Panc1 (cell line): ENCODE results near the gene CASP10. TPM values are rescaled to one million over a fixed set of nuclear protein-coding genes. Genes with fewer than 3 reads are reported as not detected.

Source experiments
- ATAC-seq: fragments of 200-7000 bp; cut with Tn5 transposase; 2 replicates; pipeline ENCODE4 v1.9.1; 2020; ENCODE audit warnings: mild to moderate bottlenecking, moderate library complexity
- BruUV-seq: library from RNA; stranded (reverse); fragments of 400-500 nt; replicated peaks from 2 replicates; lab custom pipeline; 2021; lab: Mats Ljungman, UMichigan
- CTCF ChIA-PET: fragments of 300-600 bp; sonication (Branson Sonifier 250); formaldehyde crosslinking; loops from one replicate; lab custom pipeline; 2022; ENCODE audit warnings: antibody characterized with exemption; lab: Charles Lee
- POLR2A ChIA-PET: fragments of 300-600 bp; sonication (Branson Sonifier 250); formaldehyde crosslinking; loops from one replicate; lab custom pipeline; 2022; ENCODE audit warnings: antibody characterized with exemption; lab: Charles Lee
- DNase-seq: peaks from one replicate; pipeline ENCODE4 v3.0.0-alpha.2; 2010; ENCODE audit warnings: low read depth, low spot score
- H3K27ac ChIP-seq: 2 replicates; pipeline ENCODE4 v1.5.1; 2011; ENCODE audit warnings: mild to moderate bottlenecking, low read length, inconsistent platforms
- H3K27me3 ChIP-seq: fragments of 200-500 bp; sonication (Bioruptor generic); 2 replicates; pipeline ENCODE4 v1.6.0; 2014; ENCODE audit warnings: low read length, inconsistent platforms; ENCODE audit not compliant: control insufficient read depth, insufficient read depth
- H3K36me3 ChIP-seq: fragments of 200-500 bp; sonication (Bioruptor generic); 2 replicates; pipeline ENCODE4 v1.5.1; 2014; ENCODE audit warnings: inconsistent platforms, mild to moderate bottlenecking, low read length, moderate library complexity; ENCODE audit not compliant: control insufficient read depth, insufficient read depth
- H3K4me1 ChIP-seq: 2 replicates; pipeline ENCODE4 v1.5.1; 2011; ENCODE audit warnings: inconsistent platforms, mild to moderate bottlenecking, low read length, moderate library complexity; ENCODE audit not compliant: control insufficient read depth, insufficient read depth
- H3K4me3 ChIP-seq, 2 experiments: 2 replicates each; pipeline ENCODE4 v1.5.1; 2011 to 2012; ENCODE audit warnings: low read depth in 2 of 2, low read length in 2 of 2, mild to moderate bottlenecking in 2 of 2, inconsistent platforms in 1 of 2, moderate library complexity in 1 of 2
- H3K9me3 ChIP-seq: fragments of 200-500 bp; sonication (Bioruptor generic); 2 replicates; pipeline ENCODE4 v1.5.1; 2014; ENCODE audit warnings: low read depth, mild to moderate bottlenecking, inconsistent platforms, low read length, moderate library complexity; ENCODE audit not compliant: control insufficient read depth, insufficient read depth
- POLR2AphosphoS5 ChIP-seq: IDR thresholded peaks from 2 replicates; pipeline ENCODE4 v1.6.1; 2012; ENCODE audit warnings: mild to moderate bottlenecking, low read depth, low read length, moderate library complexity
- REST ChIP-seq, 2 experiments: IDR thresholded peaks; 2 replicates each; pipeline ENCODE4 v1.6.1; 2011 to 2012; ENCODE audit warnings: low read depth in 2 of 2, control low read depth in 1 of 2, low read length in 1 of 2, mild to moderate bottlenecking in 1 of 2, moderate library complexity in 1 of 2; ENCODE audit not compliant: insufficient read depth in 1 of 2
- SIN3A ChIP-seq: IDR thresholded peaks from 2 replicates; pipeline ENCODE4 v1.6.1; 2012; ENCODE audit warnings: low read depth, mild to moderate bottlenecking, low read length, moderate library complexity, borderline replicate concordance; ENCODE audit not compliant: insufficient read depth
- TCF7L2 ChIP-seq: IDR thresholded peaks from 2 replicates; pipeline ENCODE4 v1.6.1; 2011; ENCODE audit warnings: mild to moderate bottlenecking, low read depth, low read length, inconsistent platforms
- in situ Hi-C: cut with HindIII; loops from 2 replicates; pipeline ENCODE4 v1.10.0; 2016; ENCODE audit warnings: low sequenced_read_pairs, low pct_unique_long_range_greater_than_20kb
- intact Hi-C: fragments of 100-400 bp; cut with micrococcal nuclease; formaldehyde crosslinking; loops from one replicate; pipeline ENCODE4 v1.10.0; 2022; ENCODE audit not compliant: unreplicated experiment
- total RNA-seq: library from RNA; stranded (reverse); gene quantifications from one replicate; pipeline ENCODE4 v1.2.1, GENCODE V29; 2021; ENCODE audit not compliant: unreplicated experiment
- TF ChIP-seq, protein P1 (sequence below): fragments of 450-650 bp; IDR thresholded peaks from 2 replicates; pipeline ENCODE4 v1.5.1; 2017; ENCODE audit warnings: mild to moderate bottlenecking

Gene CASP10
- total RNA-seq, 1 experiment from 2014 or later, result 0.87 TPM

DNA sequence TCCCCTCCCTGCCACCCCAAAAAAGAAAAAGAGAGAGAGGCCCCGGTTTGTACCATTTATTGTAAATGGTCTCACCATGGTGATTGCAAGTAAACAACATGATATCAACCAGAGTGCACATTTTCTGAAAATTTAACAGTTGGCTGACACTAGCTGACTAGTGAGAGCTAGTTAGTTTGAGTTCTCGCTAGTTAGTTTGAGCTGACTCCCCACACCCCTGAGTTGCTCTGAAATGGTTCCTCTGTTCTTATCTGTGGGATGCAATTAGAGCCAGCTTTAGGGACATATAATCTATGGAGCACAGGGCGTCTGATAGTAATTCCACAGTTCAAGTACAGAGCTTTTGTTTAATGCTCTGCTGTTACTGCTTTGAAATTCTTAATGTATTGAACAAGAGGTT, 13.1 kb downstream of the CASP10 start:
- ChIA-PET POLR2A (interaction anchor here (0.6 to 0.7 kb wide), 2 partner anchors 60 to 174 kb away, joined by 3 to 14 read pairs; no protein-coding TSS in a partner anchor), CTCF (no interaction called here)
- intact Hi-C loops (no loop called here), in situ Hi-C loops (no loop called here)
- Histone ChIP-seq H3K36me3 (no peaks in the 10 kb centered on the region), H3K27ac (no peak overlapping the region), H3K9me3 (no peaks in the 10 kb centered on the region), H3K4me1 (no peaks in the 10 kb centered on the region), H3K4me3 (no peak overlapping the region), H3K27me3 (no peaks in the 10 kb centered on the region)
- ATAC-seq, result no peak
- no peak for DNase-seq
- BruUV-seq, result no TSS peak
- TF ChIP-seq SIN3A (no peak), POLR2AphosphoS5 (no peak), TCF7L2 (no peak), REST (IDR thresholded peaks at IDR 0.05; ENCODE audit: insufficient read depth in 1 of 2, low read depth in 2 of 2, low read length in 1 of 2) (no peak)
- TF ChIP-seq, protein P1, sequence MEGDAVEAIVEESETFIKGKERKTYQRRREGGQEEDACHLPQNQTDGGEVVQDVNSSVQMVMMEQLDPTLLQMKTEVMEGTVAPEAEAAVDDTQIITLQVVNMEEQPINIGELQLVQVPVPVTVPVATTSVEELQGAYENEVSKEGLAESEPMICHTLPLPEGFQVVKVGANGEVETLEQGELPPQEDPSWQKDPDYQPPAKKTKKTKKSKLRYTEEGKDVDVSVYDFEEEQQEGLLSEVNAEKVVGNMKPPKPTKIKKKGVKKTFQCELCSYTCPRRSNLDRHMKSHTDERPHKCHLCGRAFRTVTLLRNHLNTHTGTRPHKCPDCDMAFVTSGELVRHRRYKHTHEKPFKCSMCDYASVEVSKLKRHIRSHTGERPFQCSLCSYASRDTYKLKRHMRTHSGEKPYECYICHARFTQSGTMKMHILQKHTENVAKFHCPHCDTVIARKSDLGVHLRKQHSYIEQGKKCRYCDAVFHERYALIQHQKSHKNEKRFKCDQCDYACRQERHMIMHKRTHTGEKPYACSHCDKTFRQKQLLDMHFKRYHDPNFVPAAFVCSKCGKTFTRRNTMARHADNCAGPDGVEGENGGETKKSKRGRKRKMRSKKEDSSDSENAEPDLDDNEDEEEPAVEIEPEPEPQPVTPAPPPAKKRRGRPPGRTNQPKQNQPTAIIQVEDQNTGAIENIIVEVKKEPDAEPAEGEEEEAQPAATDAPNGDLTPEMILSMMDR, result no peak

- CTCF ChIA-PET, result no interaction called here
Observed at GRCh38 chr2:201196803-201197202, 13.9 kb downstream of the CASP10 start.

More at GRCh38 chr2:201196803-201197202, 13.9 kb downstream of the CASP10 start:
- ATAC-seq, result no peak
- Histone ChIP-seq H3K27me3 (no peaks in the 10 kb centered on the region), H3K36me3 (no peaks in the 10 kb centered on the region), H3K4me1 (no peaks in the 10 kb centered on the region), H3K9me3 (no peaks in the 10 kb centered on the region), H3K27ac (no peak overlapping the region), H3K4me3 (no peak overlapping the region)
- no peak for TF ChIP-seq SIN3A
- no peak for TF ChIP-seq REST (IDR thresholded peaks at IDR 0.05; ENCODE audit: insufficient read depth in 1 of 2, low read depth in 2 of 2, low read length in 1 of 2)
- TF ChIP-seq TCF7L2, result no peak
- TF ChIP-seq, protein P1, result no peak
- TF ChIP-seq POLR2AphosphoS5, result no peak
- intact Hi-C loops (no loop called here), in situ Hi-C loops (no loop called here)
- DNase-seq, result no peak
- BruUV-seq, result no TSS peak
- POLR2A ChIA-PET, result no interaction called here
